DMS53 (cell line): ENCODE results near the gene PLXNB1.

Experiments
- DNase-seq: peaks from one replicate; lab custom pipeline; 2025; lab: John Stamatoyannopoulos, UW

Gene PLXNB1

GRCh38 chr3:48417529-48418108 is 12.3 kb downstream of the PLXNB1 start:
- no peak for DNase-seq

GRCh38 chr3:48416546-48416945 is 13.3 kb downstream of the PLXNB1 start:
- DNase-seq: no peak

GRCh38 chr3:48416091-48416505 is 13.8 kb downstream of the PLXNB1 start:
- no peak for DNase-seq

- DNase-seq: no peak
Measured at GRCh38 chr3:48415251-48415953, 14.5 kb downstream of the PLXNB1 start.

GRCh38 chr3:48414376-48415250 is 15.3 kb downstream of the PLXNB1 start:
- DNase-seq: no peak

- no peak for DNase-seq
Measured at GRCh38 chr3:48413611-48414010, 16.3 kb downstream of the PLXNB1 start.

- DNase-seq: no peak
Measured at GRCh38 chr3:48413086-48413485, 16.8 kb downstream of the PLXNB1 start.

- no peak for DNase-seq
Measured at GRCh38 chr3:48412375-48413001, 17.4 kb downstream of the PLXNB1 start.

GRCh38 chr3:48411606-48412374 is 18.1 kb downstream of the PLXNB1 start:
- no peak for DNase-seq

- DNase-seq: no peak
Measured at GRCh38 chr3:48411041-48411588, 18.8 kb downstream of the PLXNB1 start.

- no peak for DNase-seq
Measured at GRCh38 chr3:48410205-48411040, 19.5 kb downstream of the PLXNB1 start.

- no peak for DNase-seq
Measured at GRCh38 chr3:48409291-48410201, 20.3 kb downstream of the PLXNB1 start.

- DNase-seq: no peak
Measured at GRCh38 chr3:48408823-48409281, 21.0 kb downstream of the PLXNB1 start.

- no peak for DNase-seq
Measured at GRCh38 chr3:48407542-48408099, 22.3 kb downstream of the PLXNB1 start.

- no peak for DNase-seq
Measured at GRCh38 chr3:48406443-48407431, 23.1 kb downstream of the PLXNB1 start.

- no peak for DNase-seq
Measured at GRCh38 chr3:48405971-48406370, 23.9 kb downstream of the PLXNB1 start.

GRCh38 chr3:48405343-48405881 is 24.5 kb downstream of the PLXNB1 start:
- no peak for DNase-seq
